ENCODE data around the gene DNPEP. TPM values are rescaled to one million over a fixed set of nuclear protein-coding genes. Genes with fewer than 3 reads are reported as not detected.
"Not testable (repeated sequence)": the region's sequence is repeated elsewhere in the genome, so short reads cannot be mapped to it uniquely, and the experiment has no call there.

DNPEP gene
- total RNA-seq, 1 experiment from 2014 or later, result 69.2 TPM

GRCh38 chr2:219396863-219397457, 9.2 kb upstream of the DNPEP start:
- no peak for DNase-seq (ENCODE audit: low spot score)
- no peaks in the 10 kb centered on the region for H3K9me3 ChIP-seq (ENCODE audit: low read depth, low read length, poor library complexity, severe bottlenecking)
- no peaks in the 10 kb centered on the region for H3K36me3 ChIP-seq (ENCODE audit: insufficient read depth, low read length, poor library complexity, severe bottlenecking)
- POLR2A ChIA-PET (ENCODE audit: low non-redundant PET), result no interaction called here
- no peaks in the 10 kb centered on the region for H3K27me3 ChIP-seq (replicated peaks; ENCODE audit: insufficient read depth, low read depth, low read length, poor library complexity)
- no peak overlapping the region for H3K4me3 ChIP-seq (ENCODE audit: low read depth, low read length, poor library complexity, severe bottlenecking)
- no peaks in the 10 kb centered on the region for H3K4me1 ChIP-seq (ENCODE audit: insufficient read depth, low read length, poor library complexity, severe bottlenecking)
- no peak overlapping the region for H3K27ac ChIP-seq (ENCODE audit: low read depth, low read length, poor library complexity, severe bottlenecking)
- intact Hi-C loops (cut with micrococcal nuclease; ENCODE audit: unreplicated experiment), result no loop called here
- no TSS peak for BruUV-seq (replicated peaks)
- no peak for TF ChIP-seq EZH2 (IDR thresholded peaks at IDR 0.05; ENCODE audit: borderline replicate concordance, low read depth, low read length, poor library complexity, severe bottlenecking)
- TF ChIP-seq CTCF (conservative IDR thresholded peaks at IDR 0.05; ENCODE audit: low read depth, low read length), result no peak
- CTCF ChIA-PET, result interaction anchor here (0.7 kb wide), 1 partner anchor 133 kb away, joined by 3 read pairs; no protein-coding TSS in a partner anchor

- intact Hi-C loops (cut with micrococcal nuclease; ENCODE audit: unreplicated experiment), result no loop called here
- Histone ChIP-seq H3K27ac (ENCODE audit: low read depth, low read length, poor library complexity, severe bottlenecking) (no peak overlapping the region), H3K36me3 (ENCODE audit: insufficient read depth, low read length, poor library complexity, severe bottlenecking) (no peaks in the 10 kb centered on the region), H3K4me3 (ENCODE audit: low read depth, low read length, poor library complexity, severe bottlenecking) (no peak overlapping the region), H3K9me3 (ENCODE audit: low read depth, low read length, poor library complexity, severe bottlenecking) (no peaks in the 10 kb centered on the region), H3K4me1 (ENCODE audit: insufficient read depth, low read length, poor library complexity, severe bottlenecking) (no peaks in the 10 kb centered on the region), H3K27me3 (replicated peaks; ENCODE audit: insufficient read depth, low read depth, low read length, poor library complexity) (no peaks in the 10 kb centered on the region)
- no TSS peak for BruUV-seq (replicated peaks)
- POLR2A ChIA-PET (ENCODE audit: low non-redundant PET), result no interaction called here
- TF ChIP-seq CTCF (conservative IDR thresholded peaks at IDR 0.05; ENCODE audit: low read depth, low read length), result no peak
- no peak for TF ChIP-seq EZH2 (IDR thresholded peaks at IDR 0.05; ENCODE audit: borderline replicate concordance, low read depth, low read length, poor library complexity, severe bottlenecking)
- CTCF ChIA-PET, result no interaction called here
- DNase-seq (ENCODE audit: low spot score), result no peak
Observed at GRCh38 chr2:219395609-219396008, 7.9 kb upstream of the DNPEP start.

- H3K4me3 ChIP-seq (ENCODE audit: low read depth, low read length, poor library complexity, severe bottlenecking); CTCF ChIA-PET; H3K9me3 ChIP-seq (ENCODE audit: low read depth, low read length, poor library complexity, severe bottlenecking); H3K4me1 ChIP-seq (ENCODE audit: insufficient read depth, low read length, poor library complexity, severe bottlenecking); intact Hi-C loops (cut with micrococcal nuclease; ENCODE audit: unreplicated experiment); POLR2A ChIA-PET (ENCODE audit: low non-redundant PET); DNase-seq (ENCODE audit: low spot score); BruUV-seq (replicated peaks); H3K27me3 ChIP-seq (replicated peaks; ENCODE audit: insufficient read depth, low read depth, low read length, poor library complexity); H3K27ac ChIP-seq (ENCODE audit: low read depth, low read length, poor library complexity, severe bottlenecking); H3K36me3 ChIP-seq (ENCODE audit: insufficient read depth, low read length, poor library complexity, severe bottlenecking): not testable (repeated sequence)
Observed at GRCh38 chr2:219395056-219395455, 7.3 kb upstream of the DNPEP start.

GRCh38 chr2:219392754-219393153, 5.0 kb upstream of the DNPEP start:
- DNase-seq (ENCODE audit: low spot score), result no peak
- CTCF ChIA-PET, result no interaction called here
- intact Hi-C loops (cut with micrococcal nuclease; ENCODE audit: unreplicated experiment), result no loop called here
- no peaks in the 10 kb centered on the region for H3K4me1 ChIP-seq (ENCODE audit: insufficient read depth, low read length, poor library complexity, severe bottlenecking)
- no peaks in the 10 kb centered on the region for H3K36me3 ChIP-seq (ENCODE audit: insufficient read depth, low read length, poor library complexity, severe bottlenecking)
- H3K9me3 ChIP-seq (ENCODE audit: low read depth, low read length, poor library complexity, severe bottlenecking), result no peaks in the 10 kb centered on the region
- no peak overlapping the region for H3K4me3 ChIP-seq (ENCODE audit: low read depth, low read length, poor library complexity, severe bottlenecking)
- no peak overlapping the region for H3K27ac ChIP-seq (ENCODE audit: low read depth, low read length, poor library complexity, severe bottlenecking)
- POLR2A ChIA-PET (ENCODE audit: low non-redundant PET), result no interaction called here
- H3K27me3 ChIP-seq (replicated peaks; ENCODE audit: insufficient read depth, low read depth, low read length, poor library complexity), result no peaks in the 10 kb centered on the region
- TF ChIP-seq EZH2 (IDR thresholded peaks at IDR 0.05; ENCODE audit: borderline replicate concordance, low read depth, low read length, poor library complexity, severe bottlenecking) (no peak), CTCF (conservative IDR thresholded peaks at IDR 0.05; ENCODE audit: low read depth, low read length) (no peak)
- BruUV-seq (replicated peaks), result no TSS peak

All from A673 (cell line).